ENCODE data around the gene LBHD2.

DNA sequence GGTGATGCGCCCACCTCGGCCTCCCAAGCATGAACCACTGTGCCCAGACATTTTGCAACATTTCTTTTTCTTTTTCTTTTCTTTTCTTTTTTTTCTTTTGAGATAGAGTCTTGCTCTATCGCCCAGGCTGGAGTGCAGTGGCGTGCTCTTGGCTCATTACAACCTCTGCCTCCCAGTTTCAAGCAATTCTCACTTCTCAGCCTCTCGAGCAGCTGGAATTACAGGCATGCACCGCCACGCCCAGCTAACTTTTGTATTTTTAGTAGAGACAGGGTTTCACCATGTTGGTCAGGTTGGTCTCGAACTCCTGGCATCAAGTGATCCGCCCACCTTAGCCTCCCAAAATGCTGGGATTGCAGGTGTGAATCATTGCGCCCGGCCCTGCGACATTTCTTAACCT, 19.0 kb upstream of the LBHD2 start:
- no peak for TF ChIP-seq POLR2AphosphoS5 (IDR thresholded peaks at IDR 0.05; ENCODE audit: borderline replicate concordance, low read depth, low read length)
- no peak for TF ChIP-seq EZH2 (IDR thresholded peaks at IDR 0.05)
